Measurements from ENCODE around the gene NPPA.

- TF ChIP-seq TRIM25 (IDR thresholded peaks at IDR 0.05; ENCODE audit: borderline replicate concordance) = no peak
- no peak for TF ChIP-seq RBM39 (optimal IDR thresholded peaks at IDR 0.05; ENCODE audit: low read depth, low read length)
- TF ChIP-seq EZH2 (IDR thresholded peaks at IDR 0.05; ENCODE audit: borderline replicate concordance, low read depth, low read length) = no peak
Observed at GRCh38 chr1:11836955-11837766, 10.4 kb downstream of the NPPA start.

All from K562 (cell line).